SU-DHL-6 (cell line): ENCODE measurements around the gene EML4.

Experiments used
- EZH2phosphoT487 ChIP-seq: fragments of 200-600 bp; sonication (generic), shearing (Covaris generic); conservative IDR thresholded peaks from 2 replicates; pipeline ENCODE4 v1.6.1; 2018; ENCODE audit warnings: mild to moderate bottlenecking, antibody characterized with exemption, low read length, moderate library complexity, mixed read lengths
- TF ChIP-seq, protein P1 (sequence below): fragments of 200-600 bp; sonication (generic); IDR thresholded peaks from one replicate; pipeline ENCODE4 v1.5.1; 2017; ENCODE audit warnings: antibody characterized with exemption, mild to moderate bottlenecking, low read length, moderate library complexity; ENCODE audit not compliant: insufficient read depth, poor library complexity, severe bottlenecking

DNA sequence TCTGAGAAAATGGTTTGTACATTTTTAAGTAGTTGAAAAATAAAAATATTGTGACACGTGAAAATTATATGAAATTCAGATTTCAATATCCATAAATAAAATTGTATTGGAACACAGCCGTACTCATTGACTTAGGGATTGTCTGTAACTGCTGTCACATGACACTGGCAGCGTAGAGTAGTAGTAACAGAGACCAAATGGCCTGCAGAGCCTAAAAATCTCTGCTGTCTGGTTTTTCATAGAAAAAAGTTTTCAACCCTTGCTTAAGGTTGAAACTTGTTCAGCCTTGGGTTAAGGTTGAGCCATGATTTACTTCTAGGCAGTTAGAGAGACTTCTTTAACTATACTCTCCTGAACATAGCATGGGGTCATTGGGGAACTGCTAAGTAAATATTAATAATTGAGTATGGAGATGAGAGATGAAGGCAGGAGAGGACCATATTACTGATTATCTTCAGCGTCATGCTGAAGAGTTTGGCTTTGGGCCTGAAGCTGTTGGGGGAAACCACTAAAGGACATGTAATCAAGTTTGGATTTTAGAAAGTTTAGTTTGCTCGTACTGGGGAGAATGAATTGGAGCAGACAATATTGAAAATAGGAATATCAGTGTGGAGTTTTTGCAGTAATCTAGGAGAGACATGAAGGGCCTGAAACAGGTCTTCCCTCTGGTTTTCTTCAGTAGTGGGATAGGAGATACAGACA lies 16.2 kb downstream of the EML4 start:
- TF ChIP-seq, protein P1, sequence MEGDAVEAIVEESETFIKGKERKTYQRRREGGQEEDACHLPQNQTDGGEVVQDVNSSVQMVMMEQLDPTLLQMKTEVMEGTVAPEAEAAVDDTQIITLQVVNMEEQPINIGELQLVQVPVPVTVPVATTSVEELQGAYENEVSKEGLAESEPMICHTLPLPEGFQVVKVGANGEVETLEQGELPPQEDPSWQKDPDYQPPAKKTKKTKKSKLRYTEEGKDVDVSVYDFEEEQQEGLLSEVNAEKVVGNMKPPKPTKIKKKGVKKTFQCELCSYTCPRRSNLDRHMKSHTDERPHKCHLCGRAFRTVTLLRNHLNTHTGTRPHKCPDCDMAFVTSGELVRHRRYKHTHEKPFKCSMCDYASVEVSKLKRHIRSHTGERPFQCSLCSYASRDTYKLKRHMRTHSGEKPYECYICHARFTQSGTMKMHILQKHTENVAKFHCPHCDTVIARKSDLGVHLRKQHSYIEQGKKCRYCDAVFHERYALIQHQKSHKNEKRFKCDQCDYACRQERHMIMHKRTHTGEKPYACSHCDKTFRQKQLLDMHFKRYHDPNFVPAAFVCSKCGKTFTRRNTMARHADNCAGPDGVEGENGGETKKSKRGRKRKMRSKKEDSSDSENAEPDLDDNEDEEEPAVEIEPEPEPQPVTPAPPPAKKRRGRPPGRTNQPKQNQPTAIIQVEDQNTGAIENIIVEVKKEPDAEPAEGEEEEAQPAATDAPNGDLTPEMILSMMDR, result no peak
- TF ChIP-seq EZH2phosphoT487, result no peak
